BE2C (cell line): ENCODE data around the gene FAM118B.

Experiments used
- DNase-seq: peaks from one replicate; pipeline ENCODE4 v3.0.0-alpha.2; 2020
- H3K27me3 ChIP-seq: fragments of 250-450 bp; sonication (Bioruptor Pico); 2 replicates; pipeline ENCODE4 v1.5.1; 2020; ENCODE audit warnings: mild to moderate bottlenecking
- H3K36me3 ChIP-seq: fragments of 250-450 bp; sonication (Bioruptor Pico); 2 replicates; pipeline ENCODE4 v1.5.1; 2020; ENCODE audit warnings: mild to moderate bottlenecking
- H3K4me1 ChIP-seq: fragments of 250-450 bp; sonication (Bioruptor Pico); 2 replicates; pipeline ENCODE4 v1.5.1; 2020
- H3K4me3 ChIP-seq: 2 replicates; pipeline ENCODE4 v1.5.1; 2011; ENCODE audit warnings: low read depth, low read length
- H3K9me3 ChIP-seq: fragments of 250-450 bp; sonication (Bioruptor Pico); 2 replicates; pipeline ENCODE4 v1.5.1; 2020
- TF ChIP-seq, protein P1 (sequence below): IDR thresholded peaks from 2 replicates; pipeline ENCODE4 v1.5.1; 2012; ENCODE audit warnings: mild to moderate bottlenecking, low read depth, low read length

Gene FAM118B

DNA sequence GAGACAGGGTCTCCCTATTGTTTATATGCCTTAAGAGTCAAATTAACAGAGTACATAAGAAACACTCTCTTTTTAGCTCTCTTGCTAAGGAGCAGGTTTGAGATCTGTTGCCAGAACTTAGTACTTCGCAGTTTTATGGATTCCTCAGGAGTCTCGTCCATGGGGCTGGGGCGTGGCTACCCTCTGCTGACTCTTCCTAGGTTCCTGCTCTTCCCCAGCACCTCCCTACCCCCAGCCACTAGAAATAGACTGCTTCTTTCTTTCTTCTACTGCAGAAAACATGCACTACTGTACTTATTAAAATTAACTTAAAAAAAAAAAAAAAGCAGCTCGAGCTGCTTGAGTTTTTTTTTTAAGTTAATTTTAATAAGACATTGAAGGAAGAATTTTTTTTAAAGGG is 8.0 kb downstream of the FAM118B start:
- Histone ChIP-seq H3K4me3 (no peak overlapping the region), H3K4me1 (no peaks in the 10 kb centered on the region), H3K27me3 (no peaks in the 10 kb centered on the region), H3K9me3 (no peaks in the 10 kb centered on the region), H3K36me3 (no peaks in the 10 kb centered on the region; the same call in 1 of the 2 replicates)
- no peak for DNase-seq
- TF ChIP-seq, protein P1, sequence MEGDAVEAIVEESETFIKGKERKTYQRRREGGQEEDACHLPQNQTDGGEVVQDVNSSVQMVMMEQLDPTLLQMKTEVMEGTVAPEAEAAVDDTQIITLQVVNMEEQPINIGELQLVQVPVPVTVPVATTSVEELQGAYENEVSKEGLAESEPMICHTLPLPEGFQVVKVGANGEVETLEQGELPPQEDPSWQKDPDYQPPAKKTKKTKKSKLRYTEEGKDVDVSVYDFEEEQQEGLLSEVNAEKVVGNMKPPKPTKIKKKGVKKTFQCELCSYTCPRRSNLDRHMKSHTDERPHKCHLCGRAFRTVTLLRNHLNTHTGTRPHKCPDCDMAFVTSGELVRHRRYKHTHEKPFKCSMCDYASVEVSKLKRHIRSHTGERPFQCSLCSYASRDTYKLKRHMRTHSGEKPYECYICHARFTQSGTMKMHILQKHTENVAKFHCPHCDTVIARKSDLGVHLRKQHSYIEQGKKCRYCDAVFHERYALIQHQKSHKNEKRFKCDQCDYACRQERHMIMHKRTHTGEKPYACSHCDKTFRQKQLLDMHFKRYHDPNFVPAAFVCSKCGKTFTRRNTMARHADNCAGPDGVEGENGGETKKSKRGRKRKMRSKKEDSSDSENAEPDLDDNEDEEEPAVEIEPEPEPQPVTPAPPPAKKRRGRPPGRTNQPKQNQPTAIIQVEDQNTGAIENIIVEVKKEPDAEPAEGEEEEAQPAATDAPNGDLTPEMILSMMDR, result no peak

DNA sequence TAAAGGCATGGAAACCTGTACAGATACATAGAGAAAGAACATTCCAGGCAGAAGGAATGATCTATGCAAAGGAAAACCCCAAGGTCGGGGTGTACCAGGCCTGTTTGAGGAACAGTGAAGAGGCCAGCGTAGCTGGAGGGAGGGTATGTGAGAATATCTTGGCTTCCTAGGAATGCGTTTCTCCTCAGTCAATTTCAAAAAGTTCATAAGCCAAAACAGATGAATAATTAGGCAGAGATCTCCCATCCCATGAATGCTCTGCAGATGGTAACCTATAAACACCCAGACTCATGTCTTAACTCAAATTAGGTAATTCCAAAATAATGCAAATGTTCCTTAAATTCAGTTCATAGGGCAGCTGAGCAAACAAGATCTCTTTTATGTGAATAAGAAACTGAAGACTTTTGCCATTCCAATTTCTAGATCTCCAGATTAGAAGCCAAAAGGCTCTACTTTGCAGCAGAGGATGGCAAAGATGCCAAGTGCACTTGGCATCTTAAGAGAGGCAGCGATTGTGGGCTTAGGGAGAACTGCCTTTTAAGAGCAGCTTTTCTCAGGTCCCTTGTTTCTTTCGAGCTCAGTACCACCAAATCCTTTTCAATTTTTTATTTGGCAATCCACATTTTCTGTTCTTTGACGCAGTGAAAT is 13.2 kb downstream of the FAM118B start:
- H3K36me3 ChIP-seq, result no peaks in the 10 kb centered on the region
- H3K4me1 ChIP-seq, result peaks cover under 1% of the 10 kb centered on the region; the same call in 1 of the 2 replicates
- TF ChIP-seq, protein P1, result no peak
- no peak overlapping the region for H3K4me3 ChIP-seq
- no peak for DNase-seq
- H3K9me3 ChIP-seq, result no peaks in the 10 kb centered on the region
- no peaks in the 10 kb centered on the region for H3K27me3 ChIP-seq

GRCh38 chr11:126225295-126225665 is 13.7 kb downstream of the FAM118B start:
- H3K4me1 ChIP-seq, result peaks cover 4% of the 10 kb centered on the region; the same call in 1 of the 2 replicates
- H3K4me3 ChIP-seq, result no peak overlapping the region
- no peaks in the 10 kb centered on the region for H3K36me3 ChIP-seq
- TF ChIP-seq, protein P1, result no peak
- H3K9me3 ChIP-seq, result no peaks in the 10 kb centered on the region
- no peak for DNase-seq
- no peaks in the 10 kb centered on the region for H3K27me3 ChIP-seq

- Histone ChIP-seq H3K27me3 (no peaks in the 10 kb centered on the region), H3K4me1 (peaks cover 4% of the 10 kb centered on the region; the same call in 1 of the 2 replicates), H3K9me3 (no peaks in the 10 kb centered on the region), H3K36me3 (no peaks in the 10 kb centered on the region), H3K4me3 (no peak overlapping the region)
- TF ChIP-seq, protein P1, result no peak
- DNase-seq, result no peak
Observed at GRCh38 chr11:126226334-126227084, 14.9 kb downstream of the FAM118B start.

DNA sequence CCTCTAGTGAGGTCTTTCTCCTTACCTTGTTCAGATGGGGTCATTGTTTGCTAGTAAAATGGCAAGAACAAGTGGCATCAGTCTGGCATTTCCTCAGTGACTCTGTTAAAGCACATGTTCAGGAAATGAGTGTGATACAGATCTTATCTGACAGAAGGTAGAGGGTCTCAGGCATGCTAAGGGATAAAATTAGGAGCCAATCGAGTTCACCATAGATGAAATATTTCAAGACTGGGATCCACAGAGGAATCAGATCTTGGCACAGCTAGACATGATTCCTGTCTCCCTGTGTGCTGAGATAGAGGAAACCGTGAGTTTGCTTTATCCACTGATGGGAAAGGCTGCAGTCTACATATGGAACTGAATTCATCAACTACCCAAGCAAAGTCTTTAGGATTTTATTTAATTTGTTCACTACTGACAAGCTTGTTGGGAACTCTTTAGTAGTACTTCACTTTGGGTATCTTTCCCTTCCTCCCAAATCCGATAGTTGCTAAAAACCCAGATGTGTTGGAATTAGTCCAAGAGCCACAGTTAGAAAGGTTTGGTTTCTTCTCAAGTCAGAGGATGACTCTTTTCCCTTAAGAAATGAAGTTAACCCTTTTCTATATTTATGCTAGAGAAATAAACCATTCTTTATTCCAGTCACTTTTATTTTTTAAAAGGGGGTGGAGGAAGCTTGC is 18.4 kb downstream of the FAM118B start:
- H3K27me3 ChIP-seq, result no peaks in the 10 kb centered on the region
- no peaks in the 10 kb centered on the region for H3K9me3 ChIP-seq
- H3K4me1 ChIP-seq, result peaks cover 4% of the 10 kb centered on the region; the same call in 1 of the 2 replicates
- TF ChIP-seq, protein P1, result no peak
- H3K4me3 ChIP-seq, result no peak overlapping the region
- DNase-seq, result no peak
- H3K36me3 ChIP-seq, result no peaks in the 10 kb centered on the region
